DOHH2 (cell line): Measurements from ENCODE around the gene TMEM273.

Experiments
- H3F3A ChIP-seq: fragments of 200-600 bp; sonication (generic), shearing (Covaris generic); 2 replicates; pipeline ENCODE4 v1.6.0; 2016; ENCODE audit warnings: antibody characterized with exemption, mild to moderate bottlenecking; ENCODE audit not compliant: control insufficient read depth, insufficient read depth
- H3K27ac ChIP-seq: fragments of 200-600 bp; sonication (generic); 2 replicates; pipeline ENCODE4 v1.5.1; 2014; ENCODE audit warnings: low read depth, mild to moderate bottlenecking, low read length, moderate library complexity
- H3K27me3 ChIP-seq: fragments of 200-600 bp; sonication (generic); 2 replicates; pipeline ENCODE4 v1.6.1; 2014; ENCODE audit warnings: mild to moderate bottlenecking, low read length, mixed read lengths; ENCODE audit not compliant: control insufficient read depth
- H3K36me3 ChIP-seq: fragments of 200-600 bp; sonication (generic); 2 replicates; pipeline ENCODE4 v1.6.1; 2014; ENCODE audit warnings: mild to moderate bottlenecking, low read length, moderate library complexity, mixed read lengths; ENCODE audit not compliant: control insufficient read depth
- H3K4me1 ChIP-seq: fragments of 200-600 bp; sonication (generic); 2 replicates; pipeline ENCODE4 v1.6.1; 2014; ENCODE audit warnings: mild to moderate bottlenecking, low read length, mixed read lengths; ENCODE audit not compliant: control insufficient read depth
- H3K4me2 ChIP-seq: fragments of 200-600 bp; sonication (generic); 2 replicates; pipeline ENCODE4 v1.6.0; 2014; ENCODE audit warnings: mild to moderate bottlenecking, low read length, moderate library complexity
- H3K4me3 ChIP-seq: fragments of 200-600 bp; sonication (generic); 2 replicates; pipeline ENCODE4 v1.5.1; 2014; ENCODE audit warnings: mild to moderate bottlenecking, low read length, mixed read lengths
- H3K79me2 ChIP-seq: fragments of 200-600 bp; sonication (generic); 2 replicates; pipeline ENCODE4 v1.6.1; 2014; ENCODE audit warnings: mild to moderate bottlenecking, low read length, mixed read lengths; ENCODE audit not compliant: control insufficient read depth
- H3K9me2 ChIP-seq: fragments of 200-600 bp; sonication (generic); replicated peaks from 2 replicates; pipeline ENCODE4 v1.6.1; 2014; ENCODE audit warnings: mild to moderate bottlenecking, low read length, mixed read lengths; ENCODE audit not compliant: control insufficient read depth
- H3K9me3 ChIP-seq: fragments of 200-600 bp; sonication (generic); 2 replicates; pipeline ENCODE4 v1.6.1; 2014; ENCODE audit warnings: antibody characterized with exemption, low read length, mixed read lengths; ENCODE audit not compliant: control insufficient read depth, insufficient read depth
- H4K20me1 ChIP-seq: fragments of 200-600 bp; sonication (generic); 2 replicates; pipeline ENCODE4 v1.6.0; 2014; ENCODE audit warnings: low read depth, mild to moderate bottlenecking, antibody characterized with exemption, low read length, moderate library complexity; ENCODE audit not compliant: control insufficient read depth, insufficient read depth
- EZH2phosphoT487 ChIP-seq: fragments of 200-600 bp; sonication (generic); IDR thresholded peaks from 2 replicates; pipeline ENCODE4 v1.6.1; 2017; ENCODE audit warnings: borderline replicate concordance, mild to moderate bottlenecking, antibody characterized with exemption, low read length, moderate library complexity, mixed read lengths
- TF ChIP-seq, protein P1 (sequence below): fragments of 200-600 bp; sonication (generic); IDR thresholded peaks from one replicate; pipeline ENCODE4 v1.5.1; 2014; ENCODE audit warnings: antibody characterized with exemption, mild to moderate bottlenecking, low read depth, low read length; ENCODE audit not compliant: poor library complexity, severe bottlenecking

Gene TMEM273

DNA sequence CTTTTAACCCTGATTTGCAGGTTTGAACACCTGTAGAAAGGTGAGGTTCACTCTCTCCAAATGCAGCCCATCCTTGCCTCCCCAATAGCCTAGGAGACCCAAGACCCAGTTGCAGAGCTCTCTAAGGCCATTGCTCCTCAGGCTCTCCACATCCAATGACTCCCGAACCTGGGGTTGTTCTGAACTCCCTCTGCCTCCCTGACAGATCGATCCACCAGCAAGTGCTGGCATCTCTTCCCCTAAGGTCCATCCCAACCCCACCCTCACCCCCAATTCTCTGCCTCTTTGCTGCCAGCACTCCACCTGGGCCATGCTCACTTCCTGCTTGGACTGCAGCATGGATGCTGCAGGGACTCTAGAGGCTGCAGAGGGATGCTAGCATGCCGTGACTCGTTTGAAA lies 35.1 kb downstream of the TMEM273 start:
- H3K27ac ChIP-seq = no peak overlapping the region
- TF ChIP-seq, protein P1, sequence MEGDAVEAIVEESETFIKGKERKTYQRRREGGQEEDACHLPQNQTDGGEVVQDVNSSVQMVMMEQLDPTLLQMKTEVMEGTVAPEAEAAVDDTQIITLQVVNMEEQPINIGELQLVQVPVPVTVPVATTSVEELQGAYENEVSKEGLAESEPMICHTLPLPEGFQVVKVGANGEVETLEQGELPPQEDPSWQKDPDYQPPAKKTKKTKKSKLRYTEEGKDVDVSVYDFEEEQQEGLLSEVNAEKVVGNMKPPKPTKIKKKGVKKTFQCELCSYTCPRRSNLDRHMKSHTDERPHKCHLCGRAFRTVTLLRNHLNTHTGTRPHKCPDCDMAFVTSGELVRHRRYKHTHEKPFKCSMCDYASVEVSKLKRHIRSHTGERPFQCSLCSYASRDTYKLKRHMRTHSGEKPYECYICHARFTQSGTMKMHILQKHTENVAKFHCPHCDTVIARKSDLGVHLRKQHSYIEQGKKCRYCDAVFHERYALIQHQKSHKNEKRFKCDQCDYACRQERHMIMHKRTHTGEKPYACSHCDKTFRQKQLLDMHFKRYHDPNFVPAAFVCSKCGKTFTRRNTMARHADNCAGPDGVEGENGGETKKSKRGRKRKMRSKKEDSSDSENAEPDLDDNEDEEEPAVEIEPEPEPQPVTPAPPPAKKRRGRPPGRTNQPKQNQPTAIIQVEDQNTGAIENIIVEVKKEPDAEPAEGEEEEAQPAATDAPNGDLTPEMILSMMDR = no peak
- no peak for TF ChIP-seq EZH2phosphoT487

DNA sequence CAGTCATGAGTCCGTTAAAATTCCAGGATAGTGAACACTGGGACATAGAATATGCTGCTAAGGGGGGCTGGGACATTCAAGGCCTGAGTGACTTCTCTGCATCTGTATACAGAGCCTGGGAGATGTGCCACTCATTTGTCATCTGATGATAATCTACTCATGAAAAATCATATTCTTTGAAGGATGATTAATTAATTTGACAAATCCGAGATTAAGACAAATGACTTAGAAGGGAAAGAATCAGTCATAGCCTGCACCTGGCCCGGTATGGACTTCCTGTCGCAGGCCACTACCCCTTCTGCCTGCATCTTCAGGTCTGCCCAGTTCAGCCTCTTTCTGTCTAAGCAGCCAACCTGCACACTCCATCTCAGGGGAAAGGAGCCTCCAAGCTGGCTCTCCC lies 35.5 kb downstream of the TMEM273 start:
- no peak overlapping the region for H3K4me3 ChIP-seq
- H3K9me2 ChIP-seq = no peaks in the 10 kb centered on the region
- TF ChIP-seq EZH2phosphoT487 = no peak
- TF ChIP-seq, protein P1 = no peak
- H3F3A ChIP-seq = no peaks in the 10 kb centered on the region
- H3K4me1 ChIP-seq = no peaks in the 10 kb centered on the region
- H3K9me3 ChIP-seq = no peaks in the 10 kb centered on the region
- no peaks in the 10 kb centered on the region for H3K79me2 ChIP-seq
- no peaks in the 10 kb centered on the region for H3K36me3 ChIP-seq
- H3K4me2 ChIP-seq = no peak overlapping the region
- peaks cover 11% of the 10 kb centered on the region; the same call in 1 of the 2 replicates for H3K27me3 ChIP-seq
- no peak overlapping the region for H3K27ac ChIP-seq
- H4K20me1 ChIP-seq = no peaks in the 10 kb centered on the region

More for the DNA sequence above, 35.1 kb downstream of the TMEM273 start:
- Histone ChIP-seq H3K9me3 (no peaks in the 10 kb centered on the region), H3K4me3 (no peak overlapping the region), H3F3A (no peaks in the 10 kb centered on the region), H4K20me1 (no peaks in the 10 kb centered on the region), H3K79me2 (no peaks in the 10 kb centered on the region), H3K36me3 (no peaks in the 10 kb centered on the region), H3K4me2 (no peak overlapping the region), H3K27me3 (peaks cover 12% of the 10 kb centered on the region; the same call in 1 of the 2 replicates), H3K9me2 (no peaks in the 10 kb centered on the region), H3K4me1 (no peaks in the 10 kb centered on the region)

DNA sequence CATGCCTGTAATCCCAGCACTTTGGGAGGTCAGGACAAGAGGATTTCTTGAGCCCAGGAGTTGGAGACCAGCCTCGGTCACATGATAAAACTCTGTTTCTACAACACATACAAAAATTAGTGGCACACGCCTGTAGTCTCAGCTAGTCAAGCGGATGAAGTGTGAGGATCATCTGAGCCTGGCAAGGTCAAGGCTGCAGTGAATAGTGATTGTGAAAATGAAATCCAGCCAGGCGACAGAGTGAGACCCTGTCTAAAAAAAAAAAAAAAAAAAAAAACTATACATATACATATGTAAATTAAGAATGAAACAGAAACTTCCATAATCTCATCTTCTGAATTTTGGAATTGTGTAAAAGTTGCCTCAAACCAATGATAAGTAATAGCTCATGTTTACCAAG lies 36.2 kb downstream of the TMEM273 start:
- Histone ChIP-seq H3K4me3 (no peak overlapping the region), H3K79me2 (no peaks in the 10 kb centered on the region), H3K9me2 (no peaks in the 10 kb centered on the region), H3K36me3 (no peaks in the 10 kb centered on the region), H3K4me2 (no peak overlapping the region), H3F3A (no peaks in the 10 kb centered on the region), H3K27ac (no peak overlapping the region), H3K9me3 (no peaks in the 10 kb centered on the region), H3K27me3 (0 out of 2 replicates have a peak, but pooled peaks cover 8% of the 10 kb centered on the region), H3K4me1 (no peaks in the 10 kb centered on the region), H4K20me1 (no peaks in the 10 kb centered on the region)
- TF ChIP-seq EZH2phosphoT487 = no peak
- TF ChIP-seq, protein P1 = no peak
